Measurements from ENCODE around the gene PIPOX. TPM values are rescaled to one million over a fixed set of nuclear protein-coding genes. Genes with fewer than 3 reads are reported as not detected.
A peak's percentile ranks its signal among the peaks of the same experiment; 100 is the strongest.

The PIPOX gene
- total and polyA plus RNA-seq, 2 of the 8 experiments (the other 6 are each of a cell fraction or from before 2014, with no cell fraction given): 57.2 to 99.6 TPM

DNA sequence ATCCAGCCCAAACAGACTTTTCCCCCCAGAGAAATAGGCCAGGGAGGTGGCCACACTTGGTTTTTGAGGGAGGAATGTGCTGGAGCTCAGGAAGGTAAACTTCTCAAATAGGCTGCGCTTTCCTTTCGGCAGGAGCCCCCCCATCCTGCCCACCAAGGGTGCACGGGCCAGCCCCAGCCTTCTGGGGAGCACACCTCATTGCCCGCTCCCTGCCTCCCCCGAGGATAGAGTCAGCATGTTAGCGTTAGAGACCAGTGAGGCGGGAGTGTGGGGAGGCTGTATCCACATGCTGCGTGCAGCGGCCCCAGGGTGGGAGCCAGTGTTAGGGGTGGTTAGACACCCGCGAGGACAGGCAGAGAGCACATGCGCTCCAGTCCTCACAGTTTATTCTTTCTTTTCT lies 42.3 kb downstream of the PIPOX start:
- Histone ChIP-seq H2BK12ac (ENCODE audit: low read depth, low read length) (no peak overlapping the region), H2AK5ac (ENCODE audit: low read depth, low read length) (no peak overlapping the region), H3K14ac (ENCODE audit: insufficient read length) (no peak overlapping the region), H3K23ac (ENCODE audit: insufficient read length) (no peak overlapping the region), H3K4me2 (ENCODE audit: insufficient read depth in 1 of 2, low read depth in 2 of 2, low read length in 2 of 2) (peak overlapping the region; percentile 2 to 24; a peak in 3 of 4 replicates), H3K4me3 (ENCODE audit: extremely low read depth in 1 of 4, insufficient read depth in 2 of 4, low read depth in 3 of 4, low read length in 4 of 4) (peak overlapping the region in 1 of 4 experiments; percentile 23; a peak in 1 of 8 replicates), H2BK15ac (ENCODE audit: low read length) (no peak overlapping the region), H3K27me3 (replicated peaks in 1 of 4; ENCODE audit: control insufficient read depth in 3 of 4, extremely low read depth in 1 of 4, insufficient read depth in 3 of 4, low read length in 3 of 4) (no peaks in the 10 kb centered on the region; a peak in 1 of 7 replicates), H4K8ac (ENCODE audit: extremely low read depth, insufficient read depth, low read length) (peak overlapping the region; percentile 58; the same call in 1 of the 2 replicates), H2BK120ac (replicated peaks; ENCODE audit: low read depth, low read length) (no peak overlapping the region), H3K4me1 (replicated peaks in 1 of 4; ENCODE audit: control insufficient read depth in 3 of 4, insufficient read depth in 4 of 4, low read length in 3 of 4) (peaks cover 12 to 36% (median 17%) of the 10 kb centered on the region in 4 experiments), H3K18ac (ENCODE audit: extremely low read depth, low read length) (no peak overlapping the region), H3K79me1 (ENCODE audit: low read depth, low read length) (no peaks in the 10 kb centered on the region), H3K9ac (replicated peaks in 1 of 4; ENCODE audit: extremely low read depth in 1 of 4, low read depth in 3 of 4, low read length in 3 of 4) (no peak overlapping the region), H3K23me2 (ENCODE audit: low read depth, low read length) (no peaks in the 10 kb centered on the region), H2BK20ac (ENCODE audit: low read length) (no peak overlapping the region), H3K27ac (ENCODE audit: low read depth, low read length) (no peak overlapping the region), H2BK5ac (ENCODE audit: low read depth, low read length) (no peak overlapping the region), H3K36me3 (ENCODE audit: control insufficient read depth in 2 of 4, insufficient read depth in 4 of 4, low read length in 3 of 4) (peaks cover 0 to 10% (median 7%) of the 10 kb centered on the region in 4 experiments; a peak in 5 of 8 replicates), H3K56ac (replicated peaks; ENCODE audit: insufficient read length, low read depth, low read length) (no peak overlapping the region), H4K20me1 (replicated peaks in 1 of 2; ENCODE audit: control insufficient read depth in 1 of 2, insufficient read depth in 2 of 2, low read length in 2 of 2) (peaks cover 0 to 2% of the 10 kb centered on the region in 2 experiments), H4K5ac (ENCODE audit: insufficient read length, low read depth, low read length) (peak overlapping the region; percentile 47), H3K79me2 (ENCODE audit: control insufficient read depth in 1 of 2, insufficient read depth in 2 of 2, low read length in 2 of 2) (no peaks in the 10 kb centered on the region), H3K9me3 (ENCODE audit: insufficient read depth in 2 of 2, low read depth in 1 of 2, low read length in 1 of 2) (no peaks in the 10 kb centered on the region), H3K4ac (replicated peaks; ENCODE audit: insufficient read length, low read depth, low read length) (no peak overlapping the region), H2AFZ (ENCODE audit: low read length) (no peak overlapping the region), H4K91ac (replicated peaks; ENCODE audit: insufficient read length, low read length) (no peak overlapping the region)
- ChIA-PET POLR2A (ENCODE audit: partially characterized antibody) (interaction anchor here (0.6 to 1.6 kb wide), 3 partner anchors 10 to 150 kb away, joined by 3 to 6 read pairs (median 5); no protein-coding TSS in a partner anchor), CTCF (ENCODE audit: partially characterized antibody) (interaction anchor here (1.1 to 1.7 kb wide), 5 partner anchors 37 to 120 kb away, joined by 3 to 11 read pairs (median 3); no protein-coding TSS in a partner anchor)
- no peak for FAIRE-seq
- 91% methylated on average over 12 of the region's 12 CpGs; no CpG with 5 or more reads in 1 of the 2 experiments for WGBS, 2 experiments (ENCODE audit: extremely low coverage in 1 of 2, insufficient coverage in 1 of 2, insufficient read length in 1 of 2, insufficient replicate concordance in 2 of 2, low coverage in 1 of 2, low lambda C conversion rate in 2 of 2, missing lambda C conversion rate in 1 of 2)
- DNase-seq (ENCODE audit: low read depth in 1 of 2, low spot score in 2 of 2): no peak
- TF ChIP-seq, protein P1, sequence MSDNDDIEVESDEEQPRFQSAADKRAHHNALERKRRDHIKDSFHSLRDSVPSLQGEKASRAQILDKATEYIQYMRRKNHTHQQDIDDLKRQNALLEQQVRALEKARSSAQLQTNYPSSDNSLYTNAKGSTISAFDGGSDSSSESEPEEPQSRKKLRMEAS (IDR thresholded peaks at IDR 0.05): peak; percentile 35; the same call in 1 of the 2 replicates
